ENCODE results near the gene SLC39A11.

SLC39A11 gene

GRCh38 chr17:72974605-72975232, 117.8 kb downstream of the SLC39A11 start:
- no peak for DNase-seq

- DNase-seq = no peak
These were observed 120.1 kb downstream of the SLC39A11 start for GRCh38 chr17:72972263-72972951.

GRCh38 chr17:72971226-72971880, 121.1 kb downstream of the SLC39A11 start:
- no peak for DNase-seq

GRCh38 chr17:72970797-72971196, 121.7 kb downstream of the SLC39A11 start:
- DNase-seq = no peak

GRCh38 chr17:72970246-72970645, 122.2 kb downstream of the SLC39A11 start:
- DNase-seq = no peak

GRCh38 chr17:72969293-72969906, 123.1 kb downstream of the SLC39A11 start:
- no peak for DNase-seq

GRCh38 chr17:72968798-72969197, 123.7 kb downstream of the SLC39A11 start:
- DNase-seq = no peak

GRCh38 chr17:72967977-72968585, 124.4 kb downstream of the SLC39A11 start:
- DNase-seq = no peak

- DNase-seq = no peak
These were observed 125.1 kb downstream of the SLC39A11 start for GRCh38 chr17:72967277-72967970.

- no peak for DNase-seq
These were observed 130.4 kb downstream of the SLC39A11 start for GRCh38 chr17:72962106-72962505.

GRCh38 chr17:72955391-72956140, 136.9 kb downstream of the SLC39A11 start:
- DNase-seq = no peak

- no peak for DNase-seq
These were observed 137.9 kb downstream of the SLC39A11 start for GRCh38 chr17:72954579-72954978.

GRCh38 chr17:72953621-72954020, 138.9 kb downstream of the SLC39A11 start:
- DNase-seq = no peak

GRCh38 chr17:72952641-72953315, 139.7 kb downstream of the SLC39A11 start:
- DNase-seq = no peak

- no peak for DNase-seq
These were observed 140.3 kb downstream of the SLC39A11 start for GRCh38 chr17:72952220-72952619.

- DNase-seq = peak; percentile 50 to 78
These were observed 142.1 kb downstream of the SLC39A11 start for GRCh38 chr17:72950242-72950931.

- DNase-seq = no peak
These were observed 144.4 kb downstream of the SLC39A11 start for GRCh38 chr17:72948115-72948514.

- DNase-seq = no peak
These were observed 145.0 kb downstream of the SLC39A11 start for GRCh38 chr17:72947475-72947874.

GRCh38 chr17:72946696-72947095, 145.8 kb downstream of the SLC39A11 start:
- DNase-seq = no peak

GRCh38 chr17:72946156-72946555, 146.3 kb downstream of the SLC39A11 start:
- DNase-seq = no peak

GRCh38 chr17:72945473-72945872, 147.0 kb downstream of the SLC39A11 start:
- DNase-seq = no peak
